Loucy (cell line): ENCODE results near the gene TMEM240.

ENCODE experiments used
- H2AFZ ChIP-seq: fragments of 200-600 bp; sonication (generic); 2 replicates; pipeline ENCODE4 v1.6.0; 2016; ENCODE audit warnings: antibody characterized with exemption, mild to moderate bottlenecking, low read length, moderate library complexity
- H3F3A ChIP-seq: fragments of 200-600 bp; 2 replicates; pipeline ENCODE4 v1.6.0; 2016; ENCODE audit warnings: antibody characterized with exemption, low read depth, mild to moderate bottlenecking
- H3K27me3 ChIP-seq: fragments of 200-600 bp; sonication (generic); 2 replicates; pipeline ENCODE4 v1.6.1; 2014; ENCODE audit warnings: low read length, mild to moderate bottlenecking; ENCODE audit not compliant: insufficient read depth, poor library complexity, severe bottlenecking
- H3K36me3 ChIP-seq: fragments of 200-600 bp; sonication (generic); 2 replicates; pipeline ENCODE4 v1.6.1; 2016; ENCODE audit warnings: low read length; ENCODE audit not compliant: insufficient read depth
- H3K4me1 ChIP-seq: fragments of 200-600 bp; sonication (generic); 2 replicates; pipeline ENCODE4 v1.5.1; 2014; ENCODE audit warnings: low read length, mild to moderate bottlenecking; ENCODE audit not compliant: insufficient read depth, poor library complexity, severe bottlenecking
- H3K4me2 ChIP-seq: fragments of 200-600 bp; sonication (generic); 2 replicates; pipeline ENCODE4 v1.6.0; 2014; ENCODE audit warnings: antibody characterized with exemption, low read length, low read depth, mild to moderate bottlenecking; ENCODE audit not compliant: poor library complexity, severe bottlenecking
- H3K4me3 ChIP-seq: fragments of 200-600 bp; sonication (generic); 2 replicates; pipeline ENCODE4 v1.5.1; 2014; ENCODE audit warnings: low read length, mild to moderate bottlenecking, mixed read lengths; ENCODE audit not compliant: poor library complexity, severe bottlenecking
- H3K79me2 ChIP-seq: fragments of 200-600 bp; sonication (generic); 2 replicates; pipeline ENCODE4 v1.6.1; 2014; ENCODE audit warnings: low read length; ENCODE audit not compliant: insufficient read depth
- H3K9ac ChIP-seq: fragments of 200-600 bp; sonication (generic); 2 replicates; pipeline ENCODE4 v1.6.0; 2014; ENCODE audit warnings: mild to moderate bottlenecking, low read depth, low read length, moderate library complexity; ENCODE audit not compliant: poor library complexity, severe bottlenecking
- H3K9me2 ChIP-seq: fragments of 200-600 bp; sonication (generic); replicated peaks from 2 replicates; pipeline ENCODE4 v1.6.1; 2016; ENCODE audit warnings: low read depth, low read length, mixed read lengths
- H3K9me3 ChIP-seq: fragments of 200-600 bp; sonication (generic); 2 replicates; pipeline ENCODE4 v1.6.1; 2014; ENCODE audit warnings: mild to moderate bottlenecking, antibody characterized with exemption, low read length, low read depth; ENCODE audit not compliant: insufficient read depth
- H4K20me1 ChIP-seq: fragments of 200-600 bp; sonication (generic); 2 replicates; pipeline ENCODE4 v1.6.0; 2014; ENCODE audit warnings: antibody characterized with exemption, low read length, mild to moderate bottlenecking; ENCODE audit not compliant: insufficient read depth, poor library complexity, severe bottlenecking
- EZH2phosphoT487 ChIP-seq: fragments of 200-600 bp; IDR thresholded peaks from 2 replicates; pipeline ENCODE4 v1.6.1; 2018; ENCODE audit warnings: antibody characterized with exemption, mild to moderate bottlenecking, moderate library complexity, borderline replicate concordance
- TF ChIP-seq, protein P1 (sequence below): fragments of 200-600 bp; sonication (generic); conservative IDR thresholded peaks from 2 replicates; pipeline ENCODE4 v1.5.1; 2014; ENCODE audit warnings: mild to moderate bottlenecking, antibody characterized with exemption, low read length

TMEM240 gene

DNA sequence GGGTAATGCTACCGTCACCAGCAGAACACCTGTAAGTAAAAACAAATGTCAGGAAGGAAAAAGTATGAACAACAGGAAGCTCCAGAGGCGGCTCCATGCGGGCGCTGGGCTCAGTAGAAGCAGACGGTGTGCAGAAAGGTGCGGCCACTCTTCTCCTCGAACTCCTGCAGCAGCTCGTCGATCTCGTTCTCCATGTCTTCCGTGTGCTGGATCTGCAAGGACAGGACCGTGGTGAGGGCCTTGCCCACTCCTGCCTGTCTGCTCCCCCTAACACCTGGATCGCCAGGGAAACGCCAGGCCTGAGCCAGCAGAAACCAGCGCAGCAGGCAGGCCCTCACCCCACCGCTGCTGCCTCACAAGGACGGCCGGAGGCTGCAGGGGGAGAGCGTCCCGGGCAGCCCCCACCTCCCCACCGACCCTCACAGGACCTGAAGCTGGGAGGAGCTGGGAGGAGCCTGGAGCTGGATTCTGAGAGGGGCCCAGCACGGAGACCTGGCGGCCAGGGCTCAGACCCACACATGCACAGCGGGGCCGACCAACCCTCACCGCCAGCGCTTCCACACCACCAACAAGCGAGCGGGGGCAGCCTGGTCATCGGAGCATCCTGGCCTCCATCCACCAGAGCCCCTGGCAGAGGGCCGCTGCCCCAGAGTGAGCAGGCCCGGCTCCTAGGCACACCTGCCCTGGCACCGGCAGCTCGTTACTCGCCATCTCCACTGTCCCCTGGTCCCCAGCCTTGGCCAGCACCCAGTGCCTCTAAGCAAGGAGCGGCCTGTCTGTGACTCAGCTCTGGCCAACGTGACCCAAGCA, 1.7 kb upstream of the TMEM240 start:
- H3K4me2 ChIP-seq: no peak overlapping the region
- no peaks in the 10 kb centered on the region for H4K20me1 ChIP-seq
- H2AFZ ChIP-seq: no peak overlapping the region
- H3K9me3 ChIP-seq: no peaks in the 10 kb centered on the region
- H3K4me1 ChIP-seq: no peaks in the 10 kb centered on the region
- TF ChIP-seq EZH2phosphoT487: no peak
- TF ChIP-seq, protein P1, sequence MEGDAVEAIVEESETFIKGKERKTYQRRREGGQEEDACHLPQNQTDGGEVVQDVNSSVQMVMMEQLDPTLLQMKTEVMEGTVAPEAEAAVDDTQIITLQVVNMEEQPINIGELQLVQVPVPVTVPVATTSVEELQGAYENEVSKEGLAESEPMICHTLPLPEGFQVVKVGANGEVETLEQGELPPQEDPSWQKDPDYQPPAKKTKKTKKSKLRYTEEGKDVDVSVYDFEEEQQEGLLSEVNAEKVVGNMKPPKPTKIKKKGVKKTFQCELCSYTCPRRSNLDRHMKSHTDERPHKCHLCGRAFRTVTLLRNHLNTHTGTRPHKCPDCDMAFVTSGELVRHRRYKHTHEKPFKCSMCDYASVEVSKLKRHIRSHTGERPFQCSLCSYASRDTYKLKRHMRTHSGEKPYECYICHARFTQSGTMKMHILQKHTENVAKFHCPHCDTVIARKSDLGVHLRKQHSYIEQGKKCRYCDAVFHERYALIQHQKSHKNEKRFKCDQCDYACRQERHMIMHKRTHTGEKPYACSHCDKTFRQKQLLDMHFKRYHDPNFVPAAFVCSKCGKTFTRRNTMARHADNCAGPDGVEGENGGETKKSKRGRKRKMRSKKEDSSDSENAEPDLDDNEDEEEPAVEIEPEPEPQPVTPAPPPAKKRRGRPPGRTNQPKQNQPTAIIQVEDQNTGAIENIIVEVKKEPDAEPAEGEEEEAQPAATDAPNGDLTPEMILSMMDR: no peak
- H3K79me2 ChIP-seq: no peaks in the 10 kb centered on the region
- no peaks in the 10 kb centered on the region for H3K27me3 ChIP-seq
- no peaks in the 10 kb centered on the region for H3K9me2 ChIP-seq
- no peaks in the 10 kb centered on the region for H3K36me3 ChIP-seq
- no peak overlapping the region for H3K9ac ChIP-seq
- H3F3A ChIP-seq: no peaks in the 10 kb centered on the region
- no peak overlapping the region for H3K4me3 ChIP-seq

DNA sequence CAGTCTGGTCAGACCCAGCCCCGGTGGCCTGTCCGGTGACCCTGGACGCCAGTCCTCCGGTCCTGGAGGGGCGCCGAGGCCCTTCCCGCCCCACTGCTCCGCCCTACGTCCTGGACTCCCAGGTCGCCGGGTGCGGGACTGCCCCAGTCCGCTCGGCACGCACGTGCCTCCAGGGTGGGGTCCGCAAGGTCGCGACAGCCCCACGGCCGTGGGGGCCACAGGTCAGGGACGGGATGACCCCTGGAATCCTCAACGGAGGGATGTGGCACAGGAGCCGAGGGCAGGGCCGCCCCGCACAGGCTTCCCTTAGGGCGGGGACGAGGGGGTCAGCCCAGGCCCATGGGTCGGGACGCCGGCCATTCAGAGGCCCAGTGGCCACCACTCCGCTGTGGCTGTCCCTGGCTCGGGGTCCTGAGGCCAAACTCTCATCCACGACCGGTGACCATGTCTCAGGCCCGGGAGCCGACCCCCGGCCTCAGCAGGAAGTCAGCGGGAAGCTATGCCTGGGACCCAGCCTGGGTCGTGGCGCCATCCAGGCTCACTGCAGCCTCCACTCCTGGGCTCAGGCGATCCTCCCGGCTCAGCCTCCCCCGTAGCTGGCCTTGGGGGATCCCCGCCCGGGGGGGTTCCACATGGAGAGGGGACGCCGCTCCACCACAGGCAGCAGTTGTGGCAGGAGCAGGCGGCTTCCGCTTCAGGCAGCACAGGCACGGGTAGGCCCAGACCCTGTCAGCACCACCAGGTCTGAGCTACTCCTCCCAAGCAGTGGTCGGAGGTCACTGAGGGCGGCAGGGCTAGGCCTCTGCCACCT, 599 bp upstream of the TMEM240 start:
- Histone ChIP-seq H3K4me3 (no peak overlapping the region), H3K79me2 (no peaks in the 10 kb centered on the region), H3K4me1 (no peaks in the 10 kb centered on the region), H3K9ac (no peak overlapping the region), H3K36me3 (no peaks in the 10 kb centered on the region), H3F3A (no peaks in the 10 kb centered on the region), H3K9me2 (no peaks in the 10 kb centered on the region), H3K9me3 (no peaks in the 10 kb centered on the region), H3K4me2 (no peak overlapping the region), H4K20me1 (no peaks in the 10 kb centered on the region), H2AFZ (no peak overlapping the region), H3K27me3 (no peaks in the 10 kb centered on the region)
- TF ChIP-seq, protein P1: no peak
- TF ChIP-seq EZH2phosphoT487: no peak

DNA sequence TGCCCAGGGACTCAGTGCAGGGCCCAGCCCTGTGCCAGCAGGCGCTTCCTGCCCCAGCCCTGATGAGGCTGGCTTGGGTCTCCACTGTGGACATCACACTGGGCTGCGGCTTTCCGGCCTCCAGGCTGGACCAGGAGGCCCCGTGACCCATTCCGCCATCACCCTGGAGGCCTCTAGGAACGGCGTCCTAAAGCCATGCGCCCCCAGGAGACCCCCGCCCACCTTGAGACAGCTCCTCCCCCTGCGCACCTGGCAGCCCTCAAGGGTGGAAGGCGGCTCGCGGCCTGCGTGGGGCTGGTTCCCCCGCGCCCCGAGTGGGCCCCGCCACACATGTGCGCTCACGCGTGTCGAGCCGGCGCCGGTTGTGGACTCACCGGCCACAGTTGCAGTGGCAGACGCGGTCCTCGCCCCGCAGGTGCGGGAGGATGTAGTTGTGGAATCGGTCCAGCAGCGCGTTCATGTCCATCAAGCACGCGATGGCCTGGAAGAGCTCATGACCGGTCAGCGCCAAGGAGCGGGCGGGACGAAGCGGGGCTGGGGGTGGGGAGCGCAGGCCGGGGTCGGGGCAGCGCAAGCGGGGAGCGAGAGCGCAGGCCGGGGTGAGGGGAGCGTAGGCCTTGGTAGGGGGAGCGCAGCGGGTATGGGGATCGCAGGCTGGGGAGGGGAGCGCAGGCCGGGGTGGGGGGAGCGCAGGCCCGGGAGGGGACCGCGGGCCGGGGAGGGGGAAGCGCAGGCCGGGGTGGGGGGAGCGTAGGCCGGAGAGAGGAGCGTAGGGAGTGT, 924 bp downstream of the TMEM240 start:
- Histone ChIP-seq H3K9me2 (no peaks in the 10 kb centered on the region), H3K9me3 (no peaks in the 10 kb centered on the region), H4K20me1 (no peaks in the 10 kb centered on the region), H3F3A (no peaks in the 10 kb centered on the region), H3K79me2 (no peaks in the 10 kb centered on the region), H3K4me3 (no peak overlapping the region), H3K36me3 (no peaks in the 10 kb centered on the region), H3K27me3 (no peaks in the 10 kb centered on the region), H3K4me1 (no peaks in the 10 kb centered on the region), H2AFZ (no peak overlapping the region), H3K9ac (no peak overlapping the region), H3K4me2 (no peak overlapping the region)
- no peak for TF ChIP-seq EZH2phosphoT487
- TF ChIP-seq, protein P1: no peak
